B cell (primary cell): ENCODE data around the gene BDP1. TPM values are rescaled to one million over a fixed set of nuclear protein-coding genes. Genes with fewer than 3 reads are reported as not detected.
"Not testable (repeated sequence)": the region's sequence is repeated elsewhere in the genome, so short reads cannot be mapped to it uniquely, and the experiment has no call there.

ENCODE experiments used
- ATAC-seq: fragments of 200-7000 bp; cut with Tn5 transposase; one replicate; pipeline ENCODE4 v1.10.0; 2021; ENCODE audit warnings: low read depth, mild to moderate bottlenecking, moderate number of reproducible peaks, moderate library complexity
- CTCF ChIA-PET: fragments of 350-600 bp; sonication (Branson Sonifier 250); formaldehyde crosslinking; loops from one replicate; lab custom pipeline; 2021; ENCODE audit warnings: antibody characterized with exemption, inconsistent platforms; lab: Charles Lee
- POLR2A ChIA-PET: fragments of 350-600 bp; sonication (Branson Sonifier 250); formaldehyde crosslinking; loops from one replicate; lab custom pipeline; 2021; ENCODE audit warnings: antibody characterized with exemption; lab: Charles Lee
- DNase-seq: peaks from one replicate; pipeline ENCODE4 v3.0.0; 2013
- H2AFZ ChIP-seq: 2 replicates; pipeline ENCODE4 v1.6.1; 2012; ENCODE audit warnings: mild to moderate bottlenecking, low read depth, low read length; ENCODE audit not compliant: insufficient read depth, poor library complexity, severe bottlenecking
- H3K27ac ChIP-seq, 2 donors: 1 replicate in 1 of 2; 2 replicates in 1 of 2; pipeline ENCODE4 v1.5.1; 2012 to 2013; ENCODE audit warnings: low read length in 2 of 2, mild to moderate bottlenecking in 2 of 2, moderate library complexity in 1 of 2
- H3K27me3 ChIP-seq, 4 experiments: fragments of 200-600 bp in 1 of 4; sonication (generic) in 1 of 4; replicated peaks in 1 of 4; 1 replicate in 2 of 4; 2 replicates in 2 of 4; pipeline versions ENCODE4 v1.6.1 to v1.7.0; 2013 to 2016; ENCODE audit warnings: low read length in 3 of 4, mild to moderate bottlenecking in 2 of 4, mixed read lengths in 1 of 4, moderate library complexity in 1 of 4; ENCODE audit not compliant: insufficient read depth in 4 of 4, control insufficient read depth in 3 of 4; ENCODE audit errors: control extremely low read depth in 1 of 4
- H3K36me3 ChIP-seq, 2 experiments: replicated peaks in 1 of 2; 1 replicate in 1 of 2; 2 replicates in 1 of 2; pipeline versions ENCODE4 v1.6.1 to v1.7.1; 2013; ENCODE audit warnings: low read length in 1 of 2; ENCODE audit not compliant: insufficient read depth in 2 of 2, control insufficient read depth in 1 of 2; ENCODE audit errors: control extremely low read depth in 1 of 2, extremely low read depth in 1 of 2
- H3K4me1 ChIP-seq, 2 donors: fragments of 200-600 bp in 1 of 2; sonication (generic) in 1 of 2; 1 replicate in 1 of 2; 2 replicates in 1 of 2; pipeline versions ENCODE4 v1.5.1 to v1.6.1; 2013 to 2017; ENCODE audit warnings: low read length in 2 of 2; ENCODE audit not compliant: control insufficient read depth in 2 of 2, insufficient read depth in 2 of 2
- H3K4me2 ChIP-seq: replicated peaks from 2 replicates; pipeline ENCODE3; 2012; ENCODE audit warnings: mild to moderate bottlenecking, low read depth, low read length; ENCODE audit not compliant: poor library complexity, severe bottlenecking
- H3K4me3 ChIP-seq, 5 experiments: fragments of 200-600 bp in 1 of 5; sonication (generic) in 1 of 5; 1 replicate in 3 of 5; 2 replicates in 2 of 5; pipeline versions ENCODE4 v1.5.1 to v1.7.0; 2011 to 2016; ENCODE audit warnings: low read length in 4 of 5, mild to moderate bottlenecking in 4 of 5, low read depth in 2 of 5, control low read depth in 1 of 5, moderate library complexity in 1 of 5; ENCODE audit not compliant: insufficient read depth in 1 of 5; ENCODE audit errors: control extremely low read depth in 1 of 5, extremely low read depth in 1 of 5
- H3K79me2 ChIP-seq: fragments of 200-600 bp; sonication (generic); one replicate; pipeline ENCODE4 v1.6.0; 2016; ENCODE audit warnings: low read length; ENCODE audit not compliant: control insufficient read depth, insufficient read depth
- H3K9ac ChIP-seq: fragments of 200-600 bp; sonication (generic); 2 replicates; pipeline ENCODE4 v1.6.1; 2017; ENCODE audit warnings: mild to moderate bottlenecking, low read length, moderate library complexity
- H3K9me3 ChIP-seq, 3 donors: one replicate each; pipeline versions ENCODE4 v1.6.1 to v1.7.1; 2013; ENCODE audit warnings: low read length in 2 of 3; ENCODE audit not compliant: control insufficient read depth in 2 of 3, insufficient read depth in 1 of 3; ENCODE audit errors: control extremely low read depth in 1 of 3
- H4K20me1 ChIP-seq: 2 replicates; pipeline ENCODE4 v1.6.0; 2012; ENCODE audit warnings: mild to moderate bottlenecking, low read length; ENCODE audit not compliant: insufficient read depth, control insufficient read depth, poor library complexity, severe bottlenecking
- H3K27ac Mint-ChIP-seq: one replicate; pipeline ENCODE4 v1.8.0; 2021; ENCODE audit warnings: mixed read lengths
- H3K27me3 Mint-ChIP-seq: one replicate; pipeline ENCODE4 v1.8.0; 2021; ENCODE audit warnings: mixed read lengths
- H3K4me1 Mint-ChIP-seq: one replicate; pipeline ENCODE4 v1.8.0; 2021; ENCODE audit warnings: mixed read lengths
- H3K4me3 Mint-ChIP-seq: one replicate; pipeline ENCODE4 v1.8.0; 2021; ENCODE audit warnings: mixed read lengths
- H3K9me3 Mint-ChIP-seq: one replicate; pipeline ENCODE4 v1.8.0; 2022; ENCODE audit warnings: mixed read lengths; ENCODE audit not compliant: insufficient read depth
- EZH2 ChIP-seq: IDR thresholded peaks from 2 replicates; pipeline ENCODE4 v1.6.1; 2012; ENCODE audit warnings: borderline replicate concordance, low read depth, mild to moderate bottlenecking, moderate library complexity, low read length; ENCODE audit not compliant: insufficient read depth, poor library complexity, severe bottlenecking
- WGBS: methylation state at CpG from one replicate; pipeline ENCODE4 v1.1.5; 2013; ENCODE audit warnings: missing lambda C conversion rate; ENCODE audit not compliant: insufficient coverage; 5-methylcytosine and 5-hydroxymethylcytosine counted together
- intact Hi-C: fragments of 100-400 bp; cut with micrococcal nuclease; formaldehyde crosslinking; loops from one replicate; pipeline ENCODE4 v1.10.0; 2022
- polyA plus RNA-seq: library from polyadenylated mRNA; depleted of rRNA; stranded (reverse); fragments of >200 nt; gene quantifications from 2 replicates; pipeline ENCODE4 v1.2.3, GENCODE V29; 2012
- total RNA-seq, 2 donors: library from RNA; stranded (reverse); fragments of 120-200 nt in 1 of 2; gene quantifications; 1 replicate in 1 of 2; 2 replicates in 1 of 2; pipeline versions ENCODE4 v1.2.3 to v1.2.4, GENCODE V29; 2013 to 2022
- TF ChIP-seq, protein P1 (sequence below): fragments of 200-600 bp; IDR thresholded peaks from one replicate; pipeline ENCODE4 v1.8.0; 2022; ENCODE audit warnings: antibody characterized with exemption, mild to moderate bottlenecking

Gene BDP1
- total and polyA plus RNA-seq, 2 donors (not counting 1 experiment from before 2014, with no cell fraction given): 7.9 to 59.4 TPM

DNA sequence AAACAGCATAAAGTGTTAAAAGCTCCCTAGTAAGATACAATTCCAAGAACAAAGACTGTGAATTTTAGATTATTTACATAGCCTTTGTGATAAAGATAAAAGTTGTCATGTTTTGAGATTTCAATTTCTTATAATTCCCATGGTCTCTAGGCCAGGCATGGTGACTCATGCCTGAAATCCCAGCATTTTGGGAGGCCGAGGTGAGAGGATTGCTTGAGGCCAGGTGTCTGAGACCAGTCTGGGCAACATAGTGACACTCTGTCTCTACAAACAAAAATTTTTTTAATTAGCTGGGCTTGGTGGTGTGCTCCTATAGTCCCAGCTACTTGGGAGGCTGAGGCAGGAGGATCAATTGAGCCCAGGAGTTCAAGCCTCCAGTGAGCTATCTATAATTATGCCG, 48.1 kb downstream of the BDP1 start:
- CTCF ChIA-PET: no interaction called here
- no peak overlapping the region for H3K27ac ChIP-seq
- no peak overlapping the region for H3K4me3 ChIP-seq
- no peaks in the 10 kb centered on the region for H3K4me1 Mint-ChIP-seq
- H3K27me3 Mint-ChIP-seq: no peaks in the 10 kb centered on the region
- H3K79me2 ChIP-seq: no peaks in the 10 kb centered on the region
- H3K9me3 ChIP-seq: no peaks in the 10 kb centered on the region
- no peak overlapping the region for H3K4me3 Mint-ChIP-seq
- no peak overlapping the region for H3K27ac Mint-ChIP-seq
- no peaks in the 10 kb centered on the region for H3K4me1 ChIP-seq
- 100% methylated on average over 2 of the region's 2 CpGs for WGBS
- H3K9ac ChIP-seq: no peak overlapping the region
- DNase-seq (no peak), ATAC-seq (no peak)
- H3K36me3 ChIP-seq: peaks cover 12 to 69% of the 10 kb centered on the region in 2 experiments
- H2AFZ ChIP-seq: no peak overlapping the region
- no peaks in the 10 kb centered on the region for H4K20me1 ChIP-seq
- no peak overlapping the region for H3K4me2 ChIP-seq
- no peaks in the 10 kb centered on the region for H3K9me3 Mint-ChIP-seq
- intact Hi-C loops: no loop called here
- POLR2A ChIA-PET: no interaction called here
- no peaks in the 10 kb centered on the region for H3K27me3 ChIP-seq
- TF ChIP-seq, protein P1, sequence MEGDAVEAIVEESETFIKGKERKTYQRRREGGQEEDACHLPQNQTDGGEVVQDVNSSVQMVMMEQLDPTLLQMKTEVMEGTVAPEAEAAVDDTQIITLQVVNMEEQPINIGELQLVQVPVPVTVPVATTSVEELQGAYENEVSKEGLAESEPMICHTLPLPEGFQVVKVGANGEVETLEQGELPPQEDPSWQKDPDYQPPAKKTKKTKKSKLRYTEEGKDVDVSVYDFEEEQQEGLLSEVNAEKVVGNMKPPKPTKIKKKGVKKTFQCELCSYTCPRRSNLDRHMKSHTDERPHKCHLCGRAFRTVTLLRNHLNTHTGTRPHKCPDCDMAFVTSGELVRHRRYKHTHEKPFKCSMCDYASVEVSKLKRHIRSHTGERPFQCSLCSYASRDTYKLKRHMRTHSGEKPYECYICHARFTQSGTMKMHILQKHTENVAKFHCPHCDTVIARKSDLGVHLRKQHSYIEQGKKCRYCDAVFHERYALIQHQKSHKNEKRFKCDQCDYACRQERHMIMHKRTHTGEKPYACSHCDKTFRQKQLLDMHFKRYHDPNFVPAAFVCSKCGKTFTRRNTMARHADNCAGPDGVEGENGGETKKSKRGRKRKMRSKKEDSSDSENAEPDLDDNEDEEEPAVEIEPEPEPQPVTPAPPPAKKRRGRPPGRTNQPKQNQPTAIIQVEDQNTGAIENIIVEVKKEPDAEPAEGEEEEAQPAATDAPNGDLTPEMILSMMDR: no peak
- TF ChIP-seq EZH2: no peak

DNA sequence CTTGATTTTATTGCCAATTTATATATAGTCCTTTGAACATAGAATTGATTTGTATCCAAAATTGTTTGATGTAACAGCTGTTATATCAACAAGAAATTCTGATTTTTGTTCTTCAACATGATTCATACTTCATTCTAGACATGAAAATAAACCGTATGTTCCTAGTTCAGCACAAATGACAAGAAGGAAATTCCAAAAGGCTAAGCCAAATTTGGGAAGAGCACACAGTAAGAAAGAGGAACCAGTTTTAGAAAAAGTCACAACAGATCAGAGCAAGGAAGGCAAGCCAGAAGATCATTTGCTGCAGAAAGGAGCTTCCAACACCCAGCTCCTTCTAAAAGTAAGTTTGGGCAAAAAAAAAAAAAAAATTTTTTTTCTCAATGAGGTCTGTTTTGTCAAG, 66.7 kb downstream of the BDP1 start:
- Mint-ChIP-seq H3K4me1 (no peaks in the 10 kb centered on the region), H3K27me3 (no peaks in the 10 kb centered on the region), H3K9me3 (no peaks in the 10 kb centered on the region), H3K27ac (no peak overlapping the region), H3K4me3 (no peak overlapping the region)
- H3K36me3 ChIP-seq: peaks cover 17 to 56% of the 10 kb centered on the region in 2 experiments
- no peak overlapping the region for H3K4me2 ChIP-seq
- no peaks in the 10 kb centered on the region for H4K20me1 ChIP-seq
- H3K4me3 ChIP-seq: no peak overlapping the region
- intact Hi-C loops: no loop called here
- no peak overlapping the region for H2AFZ ChIP-seq
- ATAC-seq: no peak
- no peak overlapping the region for H3K27ac ChIP-seq
- TF ChIP-seq EZH2: no peak
- TF ChIP-seq, protein P1: no peak
- no peaks in the 10 kb centered on the region for H3K9me3 ChIP-seq
- no peaks in the 10 kb centered on the region for H3K4me1 ChIP-seq
- CTCF ChIA-PET: interaction anchor here (0.7 to 0.8 kb wide), 2 partner anchors 10 to 11 kb away, joined by 3 read pairs; no protein-coding TSS in a partner anchor
- H3K9ac ChIP-seq: no peak overlapping the region
- WGBS: no CpG with 5 or more reads among the region's 1 CpG
- no peaks in the 10 kb centered on the region for H3K27me3 ChIP-seq
- no peak for DNase-seq
- no peaks in the 10 kb centered on the region for H3K79me2 ChIP-seq
- POLR2A ChIA-PET: no interaction called here

DNA sequence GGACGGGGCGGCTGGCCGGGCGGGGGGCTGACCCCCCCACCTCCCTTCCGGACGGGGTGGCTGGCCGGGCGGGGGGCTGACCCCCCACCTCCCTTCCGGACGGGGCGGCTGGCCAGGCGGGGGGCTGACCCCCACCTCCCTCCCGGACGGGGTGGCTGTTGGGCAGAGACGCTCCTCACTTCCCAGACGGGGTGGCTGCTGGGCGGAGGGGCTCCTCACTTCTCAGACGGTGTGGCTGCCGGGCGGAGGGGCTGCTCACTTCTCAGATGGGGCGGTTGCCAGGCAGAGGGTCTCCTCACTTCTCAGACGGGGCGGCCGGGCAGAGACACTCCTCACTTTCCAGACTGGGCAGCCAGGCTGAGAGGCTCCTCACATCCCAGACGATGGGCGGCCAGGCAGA, 70.2 kb downstream of the BDP1 start:
- H3K9ac ChIP-seq, H3K79me2 ChIP-seq, H3K4me1 ChIP-seq, H3K9me3 Mint-ChIP-seq, H3K27me3 ChIP-seq, H3K27ac ChIP-seq, H3K4me3 Mint-ChIP-seq, H3K4me1 Mint-ChIP-seq, CTCF ChIA-PET, H3K27ac Mint-ChIP-seq, H2AFZ ChIP-seq, H3K27me3 Mint-ChIP-seq, H4K20me1 ChIP-seq, H3K4me3 ChIP-seq, H3K9me3 ChIP-seq, ATAC-seq, intact Hi-C loops, H3K4me2 ChIP-seq, POLR2A ChIA-PET, DNase-seq: not testable (repeated sequence)
- WGBS: 99% methylated on average over 9 of the region's 26 CpGs
- H3K36me3 ChIP-seq: peaks cover 11 to 35% of the 10 kb centered on the region in 2 experiments
